Effector memory CD8-positive, alpha-beta T cell (primary cell): ENCODE results near the gene ZNF567.
"Not testable (repeated sequence)": the region's sequence is repeated elsewhere in the genome, so short reads cannot be mapped to it uniquely, and the experiment has no call there.

Experiments used
- ATAC-seq: fragments of 150-1000 bp; cut with Tn5 transposase; replicated peaks from 2 replicates; pipeline ENCODE4 v1.10.0; 2021; ENCODE audit warnings: mild to moderate bottlenecking, moderate library complexity
- DNase-seq, 3 experiments: peaks; one replicate each; pipeline ENCODE4 v3.0.0; 2021
- H3K27ac Mint-ChIP-seq, 2 donors: one replicate each; pipeline ENCODE4 v1.8.0; 2022; ENCODE audit warnings: mild to moderate bottlenecking in 2 of 2, mixed read lengths in 2 of 2, moderate library complexity in 2 of 2
- H3K27me3 Mint-ChIP-seq, 2 donors: one replicate each; pipeline ENCODE4 v1.8.0; 2022; ENCODE audit warnings: mixed read lengths in 2 of 2
- H3K36me3 Mint-ChIP-seq: one replicate; pipeline ENCODE4 v1.8.0; 2022; ENCODE audit warnings: mild to moderate bottlenecking, moderate library complexity, mixed read lengths; ENCODE audit not compliant: insufficient read depth
- H3K4me1 Mint-ChIP-seq, 2 donors: one replicate each; pipeline ENCODE4 v1.8.0; 2022; ENCODE audit warnings: low read depth in 2 of 2, mixed read lengths in 2 of 2
- H3K4me3 Mint-ChIP-seq, 2 donors: one replicate each; pipeline ENCODE4 v1.8.0; 2022; ENCODE audit warnings: mild to moderate bottlenecking in 2 of 2, mixed read lengths in 2 of 2, moderate library complexity in 2 of 2
- H3K9me3 Mint-ChIP-seq, 2 donors: one replicate each; pipeline ENCODE4 v1.8.0; 2022; ENCODE audit warnings: mixed read lengths in 2 of 2

ZNF567 gene

DNA sequence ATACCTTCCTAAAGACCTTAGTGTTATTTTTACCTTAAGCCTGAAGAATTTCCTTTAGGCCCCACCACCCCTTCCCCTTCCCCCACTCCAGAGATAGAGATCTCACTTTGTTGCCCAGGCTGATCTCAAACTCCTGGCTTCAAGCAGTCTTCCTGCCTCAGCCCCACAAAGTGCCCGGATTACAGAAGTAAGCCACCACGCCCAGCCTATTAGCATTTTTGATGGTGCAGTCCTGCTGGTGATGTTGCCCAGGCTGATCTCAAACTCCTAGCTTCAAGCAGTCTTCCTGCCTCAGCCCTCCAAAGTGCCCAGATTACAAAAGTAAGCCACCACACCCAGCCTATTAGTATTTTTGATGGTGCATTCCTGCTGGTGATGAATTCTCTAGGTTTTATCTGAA is 22.0 kb downstream of the ZNF567 start:
- Mint-ChIP-seq H3K4me1 (peaks cover 0 to 4% of the 10 kb centered on the region in 2 donors), H3K27me3 (no peaks in the 10 kb centered on the region), H3K4me3 (no peak overlapping the region), H3K36me3 (peaks cover 45% of the 10 kb centered on the region), H3K27ac (no peak overlapping the region), H3K9me3 (peaks cover 10 to 17% of the 10 kb centered on the region in 2 donors)
- ATAC-seq = no peak
- DNase-seq = no peak

DNA sequence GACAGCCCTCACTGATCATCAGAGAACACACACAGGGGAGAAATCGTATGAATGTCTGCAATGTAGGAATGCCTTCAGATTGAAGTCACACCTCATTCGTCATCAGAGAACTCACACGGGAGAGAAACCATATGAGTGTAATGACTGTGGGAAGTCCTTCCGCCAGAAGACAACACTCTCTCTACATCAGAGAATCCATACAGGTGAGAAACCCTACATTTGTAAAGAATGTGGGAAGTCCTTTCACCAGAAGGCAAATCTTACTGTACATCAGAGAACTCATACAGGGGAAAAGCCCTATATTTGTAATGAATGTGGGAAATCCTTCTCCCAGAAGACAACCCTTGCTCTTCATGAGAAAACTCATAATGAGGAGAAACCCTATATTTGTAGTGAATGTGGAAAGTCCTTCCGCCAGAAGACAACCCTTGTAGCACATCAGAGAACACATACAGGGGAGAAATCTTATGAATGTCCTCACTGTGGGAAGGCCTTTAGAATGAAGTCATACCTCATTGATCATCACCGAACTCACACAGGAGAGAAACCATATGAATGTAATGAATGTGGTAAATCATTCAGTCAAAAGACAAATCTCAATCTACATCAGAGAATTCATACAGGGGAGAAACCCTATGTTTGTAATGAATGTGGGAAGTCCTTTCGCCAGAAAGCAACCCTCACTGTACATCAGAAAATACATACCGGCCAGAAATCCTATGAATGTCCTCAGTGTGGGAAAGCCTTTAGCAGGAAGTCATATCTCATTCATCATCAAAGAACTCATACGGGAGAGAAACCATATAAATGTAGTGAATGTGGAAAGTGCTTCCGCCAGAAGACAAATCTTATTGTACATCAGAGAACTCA is 32.5 kb downstream of the ZNF567 start:
- Mint-ChIP-seq H3K9me3 (peaks cover 10 to 37% of the 10 kb centered on the region in 2 donors), H3K4me1 (no peaks in the 10 kb centered on the region), H3K36me3 (peaks cover 49% of the 10 kb centered on the region), H3K27ac (no peak overlapping the region), H3K27me3 (no peaks in the 10 kb centered on the region), H3K4me3 (no peak overlapping the region)
- ATAC-seq (no peak), DNase-seq (no peak)

DNA sequence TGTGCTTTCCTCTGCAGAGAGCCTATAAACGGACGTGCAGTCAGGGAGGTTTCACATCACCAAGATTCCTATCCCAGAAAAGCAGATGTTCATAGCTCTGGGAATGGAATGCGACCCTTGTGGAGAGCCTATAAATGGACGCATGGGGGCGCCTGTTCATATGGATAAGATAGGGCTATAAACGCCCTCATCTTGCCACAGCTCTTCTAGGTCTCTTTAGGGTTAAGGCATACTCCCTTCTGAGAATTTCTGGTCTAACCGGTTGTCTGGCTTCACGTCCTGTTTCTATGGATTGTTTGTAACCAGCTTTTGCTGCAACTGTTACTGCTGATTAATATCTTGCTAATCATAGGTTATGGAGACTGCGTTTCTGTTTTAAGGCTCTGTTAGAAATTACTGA is 48.8 kb downstream of the ZNF567 start:
- not testable (repeated sequence) for H3K4me1 Mint-ChIP-seq, H3K4me3 Mint-ChIP-seq, H3K27me3 Mint-ChIP-seq, H3K36me3 Mint-ChIP-seq, H3K27ac Mint-ChIP-seq, DNase-seq, ATAC-seq
- H3K9me3 Mint-ChIP-seq = peaks cover 15 to 45% of the 10 kb centered on the region in 2 donors

DNA sequence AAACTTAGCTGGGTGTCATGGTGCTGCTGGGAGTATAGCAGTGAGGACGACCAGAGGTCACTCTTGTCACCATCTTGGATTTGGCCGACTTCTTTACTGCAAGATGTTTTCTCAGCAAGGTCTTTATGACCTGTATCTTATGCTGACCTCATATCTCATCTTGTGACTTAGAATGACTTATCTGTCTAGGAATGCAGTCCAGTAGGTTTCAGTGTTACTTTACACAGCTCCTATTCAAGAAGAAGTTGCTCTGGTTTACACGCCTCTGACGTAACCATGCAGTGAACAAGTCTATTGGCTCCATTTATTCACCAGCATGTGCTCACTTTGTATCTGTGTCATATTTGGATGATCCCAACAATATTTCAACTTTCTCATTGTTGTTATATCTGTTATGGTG is 58.5 kb downstream of the ZNF567 start:
- Mint-ChIP-seq H3K4me3 (no peak overlapping the region), H3K27ac (no peak overlapping the region), H3K36me3 (peaks cover 9% of the 10 kb centered on the region), H3K27me3 (no peaks in the 10 kb centered on the region), H3K9me3 (peaks cover 0 to 4% of the 10 kb centered on the region in 2 donors), H3K4me1 (no peaks in the 10 kb centered on the region)
- ATAC-seq = no peak
- no peak for DNase-seq

DNA sequence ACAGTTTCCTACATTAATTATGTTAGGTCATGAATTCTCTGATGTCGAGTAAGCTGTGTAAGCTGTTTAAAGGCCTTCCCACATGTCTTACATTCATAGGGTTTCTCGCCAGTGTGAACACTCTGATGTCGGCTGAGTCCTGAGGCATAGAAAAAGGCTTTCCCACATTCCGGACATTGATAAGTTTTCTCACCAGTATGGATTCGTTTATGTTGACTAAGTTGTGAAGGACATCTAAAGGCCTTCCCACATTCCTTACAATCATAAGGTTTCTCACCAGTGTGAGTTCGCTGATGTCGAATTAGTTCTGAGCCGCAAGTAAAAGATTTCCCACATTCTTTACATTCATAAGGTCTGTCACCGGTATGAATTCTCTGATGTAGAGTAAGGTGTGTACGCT is 60.3 kb downstream of the ZNF567 start:
- no peak overlapping the region for H3K4me3 Mint-ChIP-seq
- peaks cover 8 to 9% of the 10 kb centered on the region in 2 donors for H3K9me3 Mint-ChIP-seq
- ATAC-seq = no peak
- no peak overlapping the region for H3K27ac Mint-ChIP-seq
- H3K4me1 Mint-ChIP-seq = no peaks in the 10 kb centered on the region
- peaks cover 9% of the 10 kb centered on the region for H3K36me3 Mint-ChIP-seq
- no peak for DNase-seq
- H3K27me3 Mint-ChIP-seq = no peaks in the 10 kb centered on the region

DNA sequence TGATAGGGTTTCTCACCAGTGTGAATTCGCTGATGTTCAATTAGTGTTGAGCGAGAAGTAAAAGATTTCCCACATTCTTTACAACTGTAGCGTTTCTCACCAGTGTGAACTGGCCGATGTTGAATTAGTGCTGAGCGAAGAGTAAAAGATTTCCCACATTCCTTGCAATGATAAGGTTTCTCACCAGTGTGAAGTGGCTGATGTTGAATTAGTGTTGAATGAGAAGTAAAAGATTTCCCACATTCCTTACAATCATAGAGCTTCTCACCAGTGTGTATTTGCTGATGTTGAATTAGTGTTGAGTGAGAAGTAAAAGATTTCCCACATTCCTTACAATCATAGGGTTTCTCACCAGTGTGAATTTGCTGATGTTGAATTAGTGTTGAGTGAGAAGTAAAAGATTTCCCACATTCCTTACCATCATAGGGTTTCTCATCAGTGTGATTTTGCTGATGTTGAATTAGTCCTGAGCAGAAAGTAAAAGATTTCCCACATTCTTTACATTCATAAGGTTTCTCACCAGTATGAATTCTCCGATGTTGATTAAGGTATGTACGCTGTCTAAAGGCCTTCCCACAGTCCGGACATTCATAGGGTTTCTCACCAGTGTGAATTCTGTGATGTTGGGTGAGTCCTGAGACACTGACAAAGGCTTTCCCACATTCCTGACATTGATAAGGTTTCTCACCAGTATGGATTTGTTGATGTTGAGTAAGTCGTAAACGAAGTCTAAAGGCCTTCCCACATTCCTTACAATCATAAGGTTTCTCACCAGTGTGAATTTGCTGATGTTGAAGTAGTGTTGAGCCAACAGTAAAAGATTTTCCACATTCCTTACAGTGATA is 61.2 kb downstream of the ZNF567 start:
- H3K9me3 Mint-ChIP-seq = peaks cover 9 to 11% of the 10 kb centered on the region in 2 donors
- DNase-seq = no peak
- H3K4me1 Mint-ChIP-seq = no peaks in the 10 kb centered on the region
- H3K4me3 Mint-ChIP-seq = no peak overlapping the region
- H3K27me3 Mint-ChIP-seq = no peaks in the 10 kb centered on the region
- H3K27ac Mint-ChIP-seq = no peak overlapping the region
- no peak for ATAC-seq
- H3K36me3 Mint-ChIP-seq = peaks cover 9% of the 10 kb centered on the region

DNA sequence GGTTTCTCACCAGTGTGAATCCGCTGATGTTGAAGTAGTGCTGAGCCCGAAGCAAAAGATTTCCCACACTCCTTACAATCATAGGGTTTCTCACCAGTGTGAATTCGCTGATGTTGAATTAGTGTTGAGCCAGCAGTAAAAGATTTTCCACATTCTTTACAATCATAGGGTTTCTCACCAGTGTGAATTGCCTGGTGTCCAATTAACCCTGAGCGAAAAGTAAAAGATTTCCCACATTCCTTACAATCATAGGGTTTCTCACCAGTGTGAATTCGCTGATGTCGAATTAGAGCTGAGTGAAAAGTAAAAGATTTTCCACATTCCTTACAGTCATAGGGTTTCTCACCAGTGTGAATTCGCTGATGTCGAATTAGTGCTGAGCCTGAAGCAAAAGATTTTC is 62.2 kb downstream of the ZNF567 start:
- not testable (repeated sequence) for H3K36me3 Mint-ChIP-seq, ATAC-seq, H3K27ac Mint-ChIP-seq, H3K27me3 Mint-ChIP-seq, DNase-seq, H3K4me1 Mint-ChIP-seq, H3K4me3 Mint-ChIP-seq
- peaks cover 9 to 16% of the 10 kb centered on the region in 2 donors for H3K9me3 Mint-ChIP-seq

DNA sequence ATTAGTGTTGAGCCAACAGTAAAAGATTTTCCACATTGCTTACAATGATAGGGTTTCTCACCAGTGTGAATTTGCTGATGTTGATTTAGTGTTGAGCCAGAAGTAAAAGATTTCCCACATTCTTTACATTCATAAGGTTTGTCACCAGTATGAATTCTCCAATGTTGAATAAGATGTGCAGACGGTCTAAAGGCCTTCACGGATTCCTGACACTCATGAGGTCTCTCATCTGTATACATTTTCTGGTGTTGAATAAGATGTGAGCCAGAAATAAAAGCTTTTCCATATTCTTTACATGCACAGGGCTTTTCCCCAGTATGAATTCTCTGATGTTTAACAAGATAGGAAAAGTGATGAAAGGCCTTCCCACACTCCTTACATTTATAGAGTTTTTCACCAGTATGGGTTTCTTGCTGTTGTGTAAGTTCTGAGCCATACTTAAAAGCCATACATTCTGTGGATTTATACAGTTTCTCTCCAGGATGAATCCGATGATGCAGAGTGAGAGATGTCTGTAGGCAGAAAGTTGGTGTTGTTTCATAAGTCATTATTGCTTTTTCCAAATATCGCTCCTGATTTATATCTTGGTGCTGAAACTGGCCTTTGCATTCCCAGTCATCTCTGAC is 62.8 kb downstream of the ZNF567 start:
- H3K36me3 Mint-ChIP-seq = peaks cover 9% of the 10 kb centered on the region

More for the DNA sequence above, 62.8 kb downstream of the ZNF567 start:
- H3K27ac Mint-ChIP-seq = no peak overlapping the region
- no peak overlapping the region for H3K4me3 Mint-ChIP-seq
- H3K27me3 Mint-ChIP-seq = no peaks in the 10 kb centered on the region
- ATAC-seq = no peak
- no peak for DNase-seq
- H3K4me1 Mint-ChIP-seq = no peaks in the 10 kb centered on the region
- peaks cover 9 to 16% of the 10 kb centered on the region in 2 donors for H3K9me3 Mint-ChIP-seq
